RWPE1 (cell line): ENCODE measurements around the gene OTULIN.

ENCODE experiments used
- CTCF ChIA-PET: fragments of 350-600 bp; sonication (Branson Sonifier 250); formaldehyde crosslinking; extraction: SDS; loops from one replicate; lab custom pipeline; 2021; lab: Yijun Ruan, JAX
- POLR2A ChIA-PET: fragments of 400-600 bp; formaldehyde crosslinking; extraction: SDS; loops from one replicate; lab custom pipeline; 2020; ENCODE audit warnings: antibody characterized with exemption; ENCODE audit not compliant: low non-redundant PET; lab: Yijun Ruan, JAX
- DNase-seq: peaks from one replicate; pipeline ENCODE4 v3.0.0; 2012; ENCODE audit warnings: low spot score
- H3K27ac ChIP-seq: fragments of 450-650 bp; 2 replicates; pipeline ENCODE4 v1.5.1; 2017
- TF ChIP-seq, protein P1 (sequence below): fragments of 450-650 bp; conservative IDR thresholded peaks from 2 replicates; pipeline ENCODE4 v1.5.1; 2017; ENCODE audit warnings: low read depth, mild to moderate bottlenecking

The OTULIN gene

DNA sequence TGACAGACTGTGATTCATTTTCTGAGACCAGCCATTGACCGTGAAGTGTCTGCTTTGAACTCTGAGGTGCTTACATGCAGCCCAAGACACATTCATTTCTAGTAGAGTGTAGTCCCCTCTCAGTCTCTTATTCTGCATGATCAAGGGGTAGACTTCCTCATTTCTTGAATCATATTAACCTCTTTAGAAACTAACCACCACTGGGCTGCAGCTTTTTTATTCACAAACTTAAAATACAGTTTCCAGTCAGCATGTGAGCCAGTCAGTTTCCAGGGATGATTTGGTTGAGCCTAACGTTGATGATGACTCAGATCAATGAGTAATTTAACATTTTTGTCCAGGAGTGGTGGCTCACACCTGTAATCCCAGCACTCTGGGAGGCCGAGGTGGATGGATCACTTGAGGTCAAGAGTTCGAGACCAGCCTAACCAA is 59.2 kb downstream of the OTULIN start:
- ChIA-PET CTCF (no interaction called here), POLR2A (interaction anchor here (0.7 kb wide), 1 partner anchor 10 kb away, joined by 3 read pairs; no protein-coding TSS in a partner anchor)
- DNase-seq = no peak

DNA sequence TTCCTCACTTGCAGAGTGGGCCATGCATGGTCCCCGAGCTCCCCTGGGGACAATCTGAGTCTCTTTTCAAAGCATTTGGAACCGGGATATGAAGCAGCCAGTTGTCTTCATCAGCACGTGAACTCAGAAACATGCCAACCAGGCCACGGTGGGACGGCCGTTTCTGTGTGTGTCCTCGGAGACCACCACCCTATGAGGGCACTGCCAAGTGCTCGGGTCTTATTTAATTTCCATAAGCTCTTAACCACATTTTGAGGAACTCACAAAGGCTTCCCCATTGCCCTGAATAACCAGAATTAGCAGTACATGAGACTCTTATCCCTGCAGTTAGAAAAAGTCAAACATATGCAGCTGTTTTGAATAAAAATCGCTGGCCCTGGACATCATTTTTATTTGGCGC is 60.1 kb downstream of the OTULIN start:
- H3K27ac ChIP-seq = no peak overlapping the region
- CTCF ChIA-PET = no interaction called here
- no peak for DNase-seq
- POLR2A ChIA-PET = no interaction called here
- TF ChIP-seq, protein P1, sequence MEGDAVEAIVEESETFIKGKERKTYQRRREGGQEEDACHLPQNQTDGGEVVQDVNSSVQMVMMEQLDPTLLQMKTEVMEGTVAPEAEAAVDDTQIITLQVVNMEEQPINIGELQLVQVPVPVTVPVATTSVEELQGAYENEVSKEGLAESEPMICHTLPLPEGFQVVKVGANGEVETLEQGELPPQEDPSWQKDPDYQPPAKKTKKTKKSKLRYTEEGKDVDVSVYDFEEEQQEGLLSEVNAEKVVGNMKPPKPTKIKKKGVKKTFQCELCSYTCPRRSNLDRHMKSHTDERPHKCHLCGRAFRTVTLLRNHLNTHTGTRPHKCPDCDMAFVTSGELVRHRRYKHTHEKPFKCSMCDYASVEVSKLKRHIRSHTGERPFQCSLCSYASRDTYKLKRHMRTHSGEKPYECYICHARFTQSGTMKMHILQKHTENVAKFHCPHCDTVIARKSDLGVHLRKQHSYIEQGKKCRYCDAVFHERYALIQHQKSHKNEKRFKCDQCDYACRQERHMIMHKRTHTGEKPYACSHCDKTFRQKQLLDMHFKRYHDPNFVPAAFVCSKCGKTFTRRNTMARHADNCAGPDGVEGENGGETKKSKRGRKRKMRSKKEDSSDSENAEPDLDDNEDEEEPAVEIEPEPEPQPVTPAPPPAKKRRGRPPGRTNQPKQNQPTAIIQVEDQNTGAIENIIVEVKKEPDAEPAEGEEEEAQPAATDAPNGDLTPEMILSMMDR = no peak

More for the DNA sequence above, 59.2 kb downstream of the OTULIN start:
- H3K27ac ChIP-seq = no peak overlapping the region
- TF ChIP-seq, protein P1 = no peak

DNA sequence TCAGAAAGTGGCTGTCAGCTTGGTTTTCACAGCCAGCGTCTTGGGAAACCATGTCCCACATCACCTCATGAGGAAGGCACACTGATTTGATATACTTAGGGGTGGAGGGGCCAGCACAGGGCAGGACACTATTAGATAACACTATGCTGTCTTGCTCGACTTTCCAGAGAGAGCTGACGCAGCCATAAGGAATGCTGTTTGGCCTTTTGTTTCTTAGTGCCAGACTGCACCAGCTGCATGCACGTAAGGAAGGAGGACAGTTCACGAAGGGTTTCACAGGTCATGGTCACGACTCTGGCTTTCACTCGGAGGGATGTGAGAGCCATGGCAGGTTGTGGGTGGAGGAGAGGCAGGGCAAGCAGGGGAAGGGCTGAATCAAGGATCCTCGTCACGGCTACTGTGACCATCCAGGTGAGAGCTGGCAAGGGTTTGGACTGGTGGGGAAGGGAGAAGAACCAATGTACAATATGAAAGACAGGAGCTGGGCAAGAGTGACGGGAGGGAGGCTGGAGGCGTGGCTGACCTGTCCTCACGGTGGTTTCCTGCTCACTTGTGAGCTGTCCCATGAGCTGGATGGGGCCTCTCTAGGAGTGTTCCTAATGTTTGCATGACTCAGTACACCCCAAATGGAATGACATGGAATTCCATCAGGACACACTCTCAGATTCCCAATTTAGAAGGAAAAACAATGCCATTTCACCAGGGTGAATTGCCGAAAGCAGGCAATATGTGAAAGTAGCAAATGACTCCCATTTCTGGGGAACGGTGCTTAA is 61.7 kb downstream of the OTULIN start:
- POLR2A ChIA-PET = no interaction called here
- H3K27ac ChIP-seq = peak overlapping the region; percentile 29
- TF ChIP-seq, protein P1 = no peak
- CTCF ChIA-PET = interaction anchor here (0.5 to 3.7 kb wide), 11 partner anchors 15 to 440 kb away, joined by 3 to 29 read pairs (median 4); partner anchors contain the start of gene ANKH
- peak; percentile 69 for DNase-seq

DNA sequence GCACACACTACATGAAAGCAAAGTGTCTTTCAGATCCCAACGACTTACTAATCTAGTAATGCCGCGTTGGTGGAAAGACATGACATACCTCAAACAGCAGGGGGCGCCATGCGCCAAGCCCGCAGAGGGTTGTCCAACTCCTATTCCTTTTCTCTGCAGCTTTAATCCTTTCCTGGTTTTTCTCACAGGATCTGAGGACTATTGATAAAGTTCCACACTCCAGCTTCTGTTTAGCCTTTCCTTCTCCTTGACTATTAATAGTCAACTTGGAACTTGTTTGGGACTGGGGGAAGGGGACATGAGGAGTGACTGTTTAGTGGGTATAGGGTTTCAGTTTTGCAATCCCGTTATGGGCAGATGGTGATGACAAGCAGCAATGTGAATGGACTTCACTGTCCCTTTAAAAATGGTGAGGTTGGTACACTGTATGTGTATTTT is 62.9 kb downstream of the OTULIN start:
- POLR2A ChIA-PET = no interaction called here
- CTCF ChIA-PET = interaction anchor here (0.6 to 3.7 kb wide), 20 partner anchors 18 to 895 kb away, joined by 3 to 29 read pairs (median 4); partner anchors contain the start of gene ANKH
- peak; percentile 70 for DNase-seq
- TF ChIP-seq, protein P1 = peak; percentile 98
- H3K27ac ChIP-seq = no peak overlapping the region

DNA sequence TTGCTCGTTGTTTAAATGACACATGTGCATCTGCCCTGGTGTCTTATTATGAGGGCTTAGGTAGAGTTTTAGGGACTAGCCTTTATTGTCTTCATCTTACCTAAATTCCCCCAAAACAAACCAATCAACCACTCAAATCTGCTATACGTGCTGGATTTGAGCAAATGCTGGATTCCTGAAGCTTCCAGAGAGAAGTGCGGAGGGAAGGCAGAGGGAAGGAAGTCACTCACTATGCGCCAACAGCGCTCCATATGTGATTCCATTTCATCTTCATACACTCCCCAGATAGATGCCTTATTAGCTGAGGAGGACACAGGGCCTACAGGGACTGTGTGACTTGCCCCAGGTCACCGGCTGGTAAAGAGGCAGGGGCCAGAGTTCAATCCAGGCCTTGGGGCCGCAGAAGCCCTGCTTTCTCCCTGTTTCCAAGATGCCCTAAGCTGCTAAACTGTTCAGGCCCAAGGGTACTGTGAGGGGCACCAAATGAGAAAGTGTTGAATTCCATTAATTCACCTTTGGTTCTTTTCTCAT is 63.5 kb downstream of the OTULIN start:
- POLR2A ChIA-PET = no interaction called here
- DNase-seq = no peak
- CTCF ChIA-PET = interaction anchor here (0.6 to 3.7 kb wide), 16 partner anchors 18 to 894 kb away, joined by 3 to 29 read pairs (median 4); partner anchors contain the start of gene ANKH
- 0 out of 2 replicates have a peak overlapping the region, but pooled peaks have one; percentile 3 for H3K27ac ChIP-seq
- TF ChIP-seq, protein P1 = no peak

DNA sequence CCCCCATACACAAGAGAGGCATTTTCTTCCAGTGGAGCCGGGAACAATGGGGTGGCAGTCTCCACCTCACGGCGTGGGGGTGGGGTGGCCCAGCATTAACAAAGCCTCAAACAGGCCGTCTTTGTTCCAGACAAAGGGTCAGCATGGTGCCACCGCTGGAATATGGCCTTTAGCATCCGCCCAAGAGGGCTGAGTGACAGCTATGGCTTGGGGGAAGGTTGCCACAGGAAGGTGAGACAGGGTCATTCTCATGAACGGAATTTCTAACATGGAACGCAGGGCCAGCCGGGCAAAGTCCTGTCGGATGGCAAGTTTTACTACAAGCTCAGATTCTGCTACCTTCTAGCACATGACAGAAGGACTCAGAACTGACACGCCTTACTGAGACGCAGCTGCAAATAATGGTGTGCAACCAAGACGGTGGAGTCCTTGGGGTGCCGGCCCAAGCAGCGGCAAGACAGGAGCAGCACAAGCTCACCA is 64.0 kb downstream of the OTULIN start:
- 0 out of 2 replicates have a peak overlapping the region, but pooled peaks have one; percentile 3 for H3K27ac ChIP-seq
- ChIA-PET CTCF (interaction anchor here (1.5 to 3.7 kb wide), 5 partner anchors 34 to 281 kb away, joined by 5 to 29 read pairs (median 11); partner anchors contain the start of gene ANKH), POLR2A (no interaction called here)
- TF ChIP-seq, protein P1 = no peak
- no peak for DNase-seq
